ENCODE data around the gene DACT3. TPM values are rescaled to one million over a fixed set of nuclear protein-coding genes. Genes with fewer than 3 reads are reported as not detected.

Gene DACT3
- total RNA-seq, 1 donor from 2014 or later: 104 TPM

DNA sequence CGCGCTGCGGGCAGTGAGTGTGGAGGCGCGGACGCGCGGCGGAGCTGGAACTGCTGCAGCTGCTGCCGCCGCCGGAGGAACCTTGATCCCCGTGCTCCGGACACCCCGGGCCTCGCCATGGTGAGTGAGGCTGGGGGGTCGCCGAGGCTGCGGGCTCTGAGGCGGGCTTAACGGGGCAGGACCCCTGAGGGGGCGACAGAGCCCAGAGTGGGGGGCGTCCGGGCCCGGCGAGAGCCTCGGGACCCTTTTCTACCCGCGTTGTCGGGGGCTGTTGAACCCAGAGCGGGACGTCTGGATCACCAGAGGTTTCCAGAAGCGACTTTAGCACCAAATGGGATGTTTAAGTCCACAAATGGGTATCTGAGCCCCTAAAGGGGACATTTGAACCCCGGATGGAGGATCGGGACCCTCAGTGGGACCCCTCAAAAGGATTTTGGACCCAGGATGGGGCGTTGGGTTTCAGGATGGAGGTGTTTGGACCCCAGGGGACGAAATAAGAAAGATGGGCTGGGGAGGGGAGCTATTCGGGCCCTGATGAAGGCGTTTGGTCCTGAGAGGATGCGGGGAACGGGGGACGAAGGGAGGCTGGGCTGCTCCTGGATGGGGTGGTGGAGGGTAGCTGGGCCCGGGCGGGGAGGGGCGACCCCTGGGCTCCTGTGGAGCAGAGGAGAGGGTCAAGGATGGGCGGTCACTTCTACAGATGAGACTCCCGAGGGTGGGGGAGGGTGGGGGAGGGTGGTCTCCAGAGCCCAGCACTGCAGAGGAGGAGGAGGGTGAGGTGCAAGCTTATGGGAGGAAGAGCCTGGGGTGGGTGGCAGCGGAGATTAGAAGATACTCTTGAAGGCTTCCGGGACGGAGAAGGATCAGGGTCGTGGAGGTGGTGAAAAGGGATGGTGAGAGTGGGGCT, 59.4 kb downstream of the DACT3 start, which contains the start of gene CALM3:
Gene CALM3 (plus strand): TSS at position 13 of the 907 bp plus-strand sequence. CDS start 105 bp downstream, at position 118.
- H3K27me3 ChIP-seq: no peaks in the 10 kb centered on the region
- H3K36me3 ChIP-seq: peaks cover 6 to 10% of the 10 kb centered on the region in 2 donors
- H3K4me3 ChIP-seq: peak within 1 kb of the TSS; percentile 88
- H3K9me3 ChIP-seq: no peaks in the 10 kb centered on the region
- intact Hi-C loops (cut with DNase I): loop anchor here (1.0 to 10.0 kb wide), 4 partner anchors 23 to 249 kb away; partner anchors contain the start of genes AP2S1, DACT3 and PTGIR
- peak within 1 kb of the TSS; percentile 93 to 98 for H3K27ac ChIP-seq
- DNase-seq (ENCODE audit: low spot score in 2 of 2): peak in 1 of 2 donors; percentile 69
- H3K4me1 ChIP-seq: peaks cover 18 to 40% of the 10 kb centered on the region in 2 donors
- TF ChIP-seq, protein P1, sequence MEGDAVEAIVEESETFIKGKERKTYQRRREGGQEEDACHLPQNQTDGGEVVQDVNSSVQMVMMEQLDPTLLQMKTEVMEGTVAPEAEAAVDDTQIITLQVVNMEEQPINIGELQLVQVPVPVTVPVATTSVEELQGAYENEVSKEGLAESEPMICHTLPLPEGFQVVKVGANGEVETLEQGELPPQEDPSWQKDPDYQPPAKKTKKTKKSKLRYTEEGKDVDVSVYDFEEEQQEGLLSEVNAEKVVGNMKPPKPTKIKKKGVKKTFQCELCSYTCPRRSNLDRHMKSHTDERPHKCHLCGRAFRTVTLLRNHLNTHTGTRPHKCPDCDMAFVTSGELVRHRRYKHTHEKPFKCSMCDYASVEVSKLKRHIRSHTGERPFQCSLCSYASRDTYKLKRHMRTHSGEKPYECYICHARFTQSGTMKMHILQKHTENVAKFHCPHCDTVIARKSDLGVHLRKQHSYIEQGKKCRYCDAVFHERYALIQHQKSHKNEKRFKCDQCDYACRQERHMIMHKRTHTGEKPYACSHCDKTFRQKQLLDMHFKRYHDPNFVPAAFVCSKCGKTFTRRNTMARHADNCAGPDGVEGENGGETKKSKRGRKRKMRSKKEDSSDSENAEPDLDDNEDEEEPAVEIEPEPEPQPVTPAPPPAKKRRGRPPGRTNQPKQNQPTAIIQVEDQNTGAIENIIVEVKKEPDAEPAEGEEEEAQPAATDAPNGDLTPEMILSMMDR (IDR thresholded peaks at IDR 0.05): peak in 1 of 3 experiments; percentile 11

DNA sequence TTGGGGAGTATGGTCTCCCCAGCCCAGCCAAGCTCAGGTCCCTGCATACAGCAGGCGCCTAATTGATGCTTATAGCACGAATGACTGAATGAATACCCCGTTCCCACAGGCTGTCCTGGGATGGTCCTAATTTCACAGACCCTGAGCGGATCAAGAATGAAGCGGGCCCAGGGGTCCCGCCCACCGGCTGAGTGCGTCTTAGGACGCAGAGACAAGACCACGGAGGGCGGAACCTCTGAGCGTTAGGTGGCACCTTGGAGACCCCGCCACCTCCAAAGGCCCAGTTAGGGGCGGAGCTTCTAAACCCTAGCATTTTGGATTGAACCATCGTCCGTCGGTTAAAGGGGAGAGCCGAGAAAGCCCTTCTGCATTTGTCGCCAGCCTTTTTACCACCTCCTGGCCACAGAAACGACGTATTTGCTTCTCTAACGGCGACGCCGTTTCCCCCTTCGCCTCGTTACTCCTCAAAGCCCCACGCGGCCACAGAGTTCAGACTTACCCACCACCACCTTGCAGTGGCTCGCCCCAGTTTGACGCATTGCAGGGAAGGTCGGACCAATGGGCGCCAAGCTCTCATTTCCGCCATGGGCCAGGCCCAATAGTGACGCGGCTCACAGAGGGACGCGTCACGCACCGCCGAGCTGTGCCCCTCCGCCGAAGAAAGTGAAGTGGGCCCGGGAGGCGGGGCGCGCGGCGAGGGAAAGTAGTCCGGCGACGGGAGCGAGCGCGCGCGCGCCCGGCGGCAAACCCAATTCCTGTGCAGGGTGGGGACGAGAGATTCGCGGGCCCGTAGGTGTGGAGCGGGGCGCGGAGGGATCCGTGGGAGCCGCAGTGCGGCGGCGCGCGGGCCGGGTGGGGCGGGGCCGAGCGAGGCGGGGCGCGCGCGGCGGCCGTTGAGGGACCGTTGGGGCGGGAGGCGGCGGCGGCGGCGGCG, 60.3 kb downstream of the DACT3 start:
- Histone ChIP-seq H3K36me3 (peaks cover under 1% of the 10 kb centered on the region in 2 donors), H3K27me3 (no peaks in the 10 kb centered on the region), H3K27ac (peak overlapping the region; percentile 93 to 98), H3K9me3 (no peaks in the 10 kb centered on the region), H3K4me1 (peaks cover 9 to 31% of the 10 kb centered on the region in 2 donors), H3K4me3 (peak overlapping the region; percentile 88)
- TF ChIP-seq, protein P1 (IDR thresholded peaks at IDR 0.05): peak in 1 of 3 experiments; percentile 24
- intact Hi-C loops (cut with DNase I): loop anchor here (1.0 to 10.0 kb wide), 4 partner anchors 24 to 250 kb away; partner anchors contain the start of genes AP2S1, DACT3 and PTGIR
- DNase-seq (ENCODE audit: low spot score in 2 of 2): peak; percentile 85 to 99

DNA sequence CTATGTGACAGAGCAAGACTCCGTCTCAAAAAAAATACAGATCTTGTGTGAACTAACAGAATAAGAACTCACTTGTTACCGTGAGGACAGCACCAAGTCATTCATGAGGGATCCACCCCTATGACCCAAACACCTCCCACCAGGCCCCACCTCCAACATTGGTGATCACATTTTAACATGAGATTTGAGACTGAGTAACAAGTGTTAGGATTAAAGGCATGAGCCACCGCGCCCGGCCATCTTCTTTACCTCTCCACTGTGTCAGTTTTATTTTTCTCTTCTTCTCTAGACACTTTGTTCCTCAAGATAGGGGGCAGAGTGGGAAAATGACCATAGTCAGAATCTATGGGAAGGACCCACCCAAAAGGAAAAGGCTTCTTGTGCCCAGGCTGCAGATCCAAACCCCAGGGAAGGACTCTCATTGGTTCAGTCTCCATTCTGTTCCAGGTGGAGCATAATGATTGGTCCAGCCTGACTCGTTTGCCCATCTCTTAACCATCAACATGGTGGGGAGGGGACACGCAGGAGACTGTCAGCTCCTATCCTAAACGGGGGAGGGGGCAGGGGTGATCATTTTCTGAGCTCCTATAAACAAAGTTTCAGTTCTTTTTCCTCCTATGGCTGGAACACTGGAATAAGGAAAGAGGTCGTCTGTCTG, 61.1 kb downstream of the DACT3 start:
- TF ChIP-seq, protein P1 (IDR thresholded peaks at IDR 0.05): no peak
- intact Hi-C loops (cut with DNase I): loop anchor here (2.0 to 10.0 kb wide), 3 partner anchors 25 to 251 kb away; partner anchors contain the start of genes AP2S1 and PTGIR
- H3K4me3 ChIP-seq: peak overlapping the region; percentile 88
- peak overlapping the region; percentile 93 to 98 for H3K27ac ChIP-seq
- H3K36me3 ChIP-seq: no peaks in the 10 kb centered on the region
- DNase-seq (ENCODE audit: low spot score in 2 of 2): no peak
- no peaks in the 10 kb centered on the region for H3K27me3 ChIP-seq
- peaks cover 5 to 23% of the 10 kb centered on the region in 2 donors for H3K4me1 ChIP-seq
- H3K9me3 ChIP-seq: no peaks in the 10 kb centered on the region

DNA sequence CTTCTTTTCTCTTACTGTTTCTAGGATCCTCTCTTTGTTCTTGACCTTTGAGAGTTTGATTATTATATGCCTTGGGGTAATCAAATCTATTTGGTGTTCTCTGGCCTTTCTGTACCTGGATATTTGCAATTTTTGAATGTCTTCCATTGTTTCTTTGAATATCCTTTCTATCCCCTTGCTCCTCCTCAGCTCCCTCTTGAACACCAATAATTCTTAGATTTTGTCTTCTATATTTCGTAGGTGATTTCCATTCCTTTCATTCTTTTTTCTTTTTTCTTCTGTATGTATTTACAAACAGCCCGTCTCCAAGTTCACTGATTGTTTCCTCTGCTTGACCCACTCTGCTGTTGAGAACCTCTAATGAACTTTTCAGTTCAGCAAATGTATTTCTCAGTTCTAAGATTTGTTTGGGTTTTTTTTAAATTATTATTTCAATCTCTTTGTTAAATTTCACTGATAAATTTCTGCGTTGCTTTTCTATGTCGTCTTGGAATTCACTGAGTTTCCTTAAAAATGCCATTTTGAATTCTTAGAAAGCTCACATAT, 62.5 kb downstream of the DACT3 start:
- no peaks in the 10 kb centered on the region for H3K9me3 ChIP-seq
- intact Hi-C loops (cut with DNase I): no loop called here
- no peak overlapping the region for H3K4me3 ChIP-seq
- H3K4me1 ChIP-seq: peaks cover under 1 to 9% of the 10 kb centered on the region in 2 donors
- H3K27ac ChIP-seq: no peak overlapping the region
- H3K27me3 ChIP-seq: no peaks in the 10 kb centered on the region
- no peak for DNase-seq (ENCODE audit: low spot score in 2 of 2)
- no peaks in the 10 kb centered on the region for H3K36me3 ChIP-seq
- TF ChIP-seq, protein P1 (IDR thresholded peaks at IDR 0.05): no peak

Other genes starting within 250 kb of the DACT3 start
- gene CCDC8, start 247.6 kb downstream of the DACT3 start, total RNA-seq: 10.0 TPM
- 0.53 TPM for gene PNMA8C, start 232.2 kb downstream of the DACT3 start, total RNA-seq
- gene PNMA8A, start 189.6 kb downstream of the DACT3 start, total RNA-seq: 0.53 TPM
- 15.8 TPM for gene PNMA8B, start 165.3 kb downstream of the DACT3 start, total RNA-seq
- 159 TPM for gene CALM3, start 59.9 kb downstream of the DACT3 start, total RNA-seq
- gene PTGIR, start 36.1 kb downstream of the DACT3 start, total RNA-seq: 120 TPM
- not detected for gene GNG8, start 25.0 kb downstream of the DACT3 start, total RNA-seq
- gene PRKD2, start 55.9 kb upstream of the DACT3 start, total RNA-seq: 101 TPM
- 11.8 TPM for gene FKRP, start 84.9 kb upstream of the DACT3 start, total RNA-seq
- 151 TPM for gene STRN4, start 85.3 kb upstream of the DACT3 start, total RNA-seq
- 86.8 TPM for gene SLC1A5, start 127.4 kb upstream of the DACT3 start, total RNA-seq
- 96.6 TPM for gene AP2S1, start 189.7 kb upstream of the DACT3 start, total RNA-seq
- 23.7 TPM for gene ARHGAP35, start 199.8 kb upstream of the DACT3 start, total RNA-seq

Measured in ascending aorta (tissue), 2 donors.